OCI-M1 (cell line): ENCODE measurements around the gene LUZP2.

Experiments used
- DNase-seq: peaks from one replicate; lab custom pipeline; 2025; lab: John Stamatoyannopoulos, UW

Gene LUZP2

GRCh38 chr11:24716403-24716802 lies 219.6 kb downstream of the LUZP2 start:
- no peak for DNase-seq

GRCh38 chr11:24723231-24723630 lies 226.4 kb downstream of the LUZP2 start:
- no peak for DNase-seq

GRCh38 chr11:24731554-24731953 lies 234.7 kb downstream of the LUZP2 start:
- DNase-seq: no peak

- no peak for DNase-seq
Measured at GRCh38 chr11:24734742-24735237, 237.9 kb downstream of the LUZP2 start.

DNA sequence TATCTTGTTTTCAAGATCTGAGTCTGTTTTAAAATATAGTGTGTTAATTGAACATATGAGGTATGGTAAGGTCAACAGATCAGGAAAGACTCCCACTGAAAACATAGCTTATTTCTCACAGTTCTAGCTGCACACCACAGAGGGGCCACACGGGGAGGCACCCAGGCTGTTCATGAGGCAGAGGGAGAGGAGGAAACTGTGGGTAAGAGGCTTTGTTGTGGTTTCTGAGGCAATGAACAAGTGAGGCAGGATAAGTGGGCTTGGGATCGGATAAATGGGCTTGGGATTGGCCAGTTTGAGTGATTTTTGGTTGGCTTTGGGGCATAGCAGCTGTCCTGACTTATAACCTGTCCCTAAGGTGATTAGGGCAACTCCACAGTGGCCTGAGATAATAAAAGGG lies 242.1 kb downstream of the LUZP2 start:
- DNase-seq: peak; percentile 53

GRCh38 chr11:24739637-24740036 lies 242.8 kb downstream of the LUZP2 start:
- no peak for DNase-seq

- DNase-seq: no peak
Measured at GRCh38 chr11:24747275-24748251, 250.7 kb downstream of the LUZP2 start.

DNA sequence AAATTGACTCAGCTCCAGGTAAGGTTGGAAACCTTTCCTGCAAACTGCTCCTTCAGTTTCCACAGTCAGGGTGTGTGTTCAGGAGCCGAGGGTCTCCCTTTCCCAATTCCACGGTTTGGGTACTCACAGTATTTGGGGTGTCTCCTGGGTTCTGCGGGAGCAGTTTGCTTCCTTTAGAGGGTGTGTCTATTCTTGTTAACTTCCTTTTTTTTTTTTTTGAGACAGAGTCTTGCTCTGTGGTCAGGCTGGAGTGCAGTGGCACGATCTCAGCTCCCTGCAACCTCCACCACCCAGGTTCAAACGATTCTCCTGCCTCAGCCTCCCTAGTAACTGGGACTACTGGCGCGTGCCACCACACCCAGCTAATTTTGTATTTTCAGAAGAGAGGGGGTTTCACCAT lies 251.4 kb downstream of the LUZP2 start:
- peak; percentile 25 for DNase-seq

GRCh38 chr11:24754406-24754805 lies 257.6 kb downstream of the LUZP2 start:
- DNase-seq: no peak

GRCh38 chr11:24755260-24755839 lies 258.5 kb downstream of the LUZP2 start:
- no peak for DNase-seq

DNA sequence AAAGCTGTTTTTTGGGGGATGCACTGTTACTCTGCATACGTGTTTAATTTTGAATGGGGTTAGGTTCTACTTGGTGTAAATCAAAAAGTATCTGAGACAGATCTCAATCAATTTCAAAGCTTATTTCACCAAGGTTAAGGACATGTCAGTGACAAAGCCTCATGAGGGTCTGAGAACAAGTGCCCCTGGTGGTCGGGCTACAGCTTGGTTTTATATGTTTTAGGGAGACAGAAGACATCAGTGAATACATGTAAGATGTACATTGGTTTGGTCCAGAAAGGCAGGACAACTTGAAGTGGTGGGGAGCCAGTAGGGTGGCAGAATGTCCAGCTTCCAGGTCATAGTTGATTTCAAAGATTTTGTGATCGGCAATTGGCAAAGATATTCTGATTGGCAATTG lies 262.9 kb downstream of the LUZP2 start:
- DNase-seq: no peak

DNA sequence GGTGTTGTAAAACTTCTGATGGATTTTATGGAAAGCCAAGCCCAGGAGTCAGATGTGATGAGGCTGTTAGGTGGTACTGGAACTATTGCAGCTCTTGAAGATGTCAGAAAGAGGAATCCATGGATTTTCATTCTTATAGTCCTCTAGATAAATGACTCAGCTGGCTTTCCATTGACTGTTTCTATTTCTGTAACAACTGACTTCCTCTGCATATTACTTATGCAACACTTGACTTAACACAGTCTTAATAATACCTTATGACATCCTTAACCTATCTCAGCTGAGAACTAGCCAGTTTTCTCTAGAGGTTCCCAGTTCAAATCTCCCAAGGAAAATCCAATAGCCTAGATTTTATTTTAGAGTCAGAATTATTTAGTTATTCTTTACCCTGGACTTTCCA lies 263.8 kb downstream of the LUZP2 start:
- peak; percentile 28 for DNase-seq

GRCh38 chr11:24762076-24762475 lies 265.2 kb downstream of the LUZP2 start:
- DNase-seq: no peak

- no peak for DNase-seq
Measured at GRCh38 chr11:24767411-24767810, 270.6 kb downstream of the LUZP2 start.

DNA sequence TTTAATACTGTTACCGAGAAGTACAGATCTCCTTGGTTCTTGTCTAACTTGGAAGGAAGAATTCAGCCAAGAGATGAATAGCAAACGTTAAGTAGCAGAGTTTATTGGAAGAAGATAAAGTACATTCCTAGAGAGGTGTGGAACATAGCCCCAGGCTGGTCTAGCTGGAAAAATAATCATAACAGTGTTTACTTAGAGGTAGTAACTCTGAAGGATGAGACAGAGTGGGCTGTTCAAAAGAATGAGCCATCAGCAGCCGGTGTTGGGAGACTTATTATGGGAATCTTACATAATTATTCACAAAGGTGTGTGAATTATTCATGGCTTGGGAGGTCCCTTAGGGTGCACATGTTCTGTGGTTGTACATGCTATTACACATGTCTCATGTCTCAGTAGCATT lies 276.5 kb downstream of the LUZP2 start:
- no peak for DNase-seq

DNA sequence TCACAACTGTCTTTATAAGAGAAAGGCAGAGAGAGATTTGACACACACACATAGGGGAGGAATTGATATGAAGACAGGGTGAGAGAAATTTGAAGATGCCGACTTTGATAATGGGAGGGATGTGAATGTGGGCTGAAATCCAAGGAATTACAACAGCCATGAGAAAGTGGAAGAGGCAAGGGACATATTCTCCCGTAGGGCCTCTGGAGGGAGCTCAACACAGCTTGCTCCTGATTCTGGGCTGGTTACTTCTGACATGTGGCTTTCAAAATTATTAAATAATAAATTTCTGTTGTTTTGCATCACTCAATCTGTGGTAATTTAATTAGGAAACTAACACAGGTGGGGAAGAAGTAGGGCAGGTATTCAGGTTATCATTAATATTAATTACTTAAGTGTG lies 282.9 kb downstream of the LUZP2 start:
- no peak for DNase-seq

GRCh38 chr11:24781288-24781687 lies 284.4 kb downstream of the LUZP2 start:
- DNase-seq: peak; percentile 4

DNA sequence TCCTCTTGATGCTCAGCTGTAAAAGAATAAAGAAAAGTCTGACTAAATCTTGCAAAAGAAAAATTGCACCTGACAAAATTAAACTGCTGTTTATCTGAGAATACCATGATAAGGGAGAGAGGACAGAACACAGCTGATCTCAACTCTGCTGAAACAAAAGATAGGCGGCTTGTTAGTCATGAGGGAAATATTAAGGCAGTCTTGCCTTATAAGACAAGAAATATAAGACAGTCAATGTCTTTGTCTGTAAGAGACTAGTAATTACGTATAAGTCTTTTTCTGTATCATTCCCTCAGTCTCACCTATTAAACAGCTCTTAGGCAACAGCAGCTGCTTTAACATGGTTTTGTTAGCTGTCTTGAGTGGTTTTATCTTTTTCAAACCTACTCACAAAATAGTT lies 296.6 kb downstream of the LUZP2 start:
- no peak for DNase-seq

GRCh38 chr11:24794064-24794463 lies 297.2 kb downstream of the LUZP2 start:
- no peak for DNase-seq

DNA sequence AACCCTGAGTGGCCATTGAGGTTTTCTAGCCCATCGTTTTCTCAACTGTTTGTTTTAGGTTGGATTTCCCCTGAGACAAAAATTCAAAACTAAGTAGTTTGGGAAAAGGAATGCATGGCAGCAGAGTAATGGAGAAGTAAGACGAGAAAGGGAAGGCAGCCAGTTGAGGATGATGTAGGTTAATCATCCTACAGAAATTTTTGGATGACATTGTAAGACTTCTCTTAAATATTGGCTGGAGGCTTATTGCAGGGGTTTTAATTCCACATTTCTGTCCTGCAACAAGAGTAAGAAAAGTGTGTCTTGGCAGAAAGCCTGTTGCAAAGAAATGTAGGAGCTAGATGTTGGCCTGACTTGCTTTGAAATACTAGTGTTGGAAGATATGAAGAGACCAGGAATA lies 308.8 kb downstream of the LUZP2 start:
- DNase-seq: no peak

GRCh38 chr11:24808173-24808572 lies 311.3 kb downstream of the LUZP2 start:
- DNase-seq: no peak

DNA sequence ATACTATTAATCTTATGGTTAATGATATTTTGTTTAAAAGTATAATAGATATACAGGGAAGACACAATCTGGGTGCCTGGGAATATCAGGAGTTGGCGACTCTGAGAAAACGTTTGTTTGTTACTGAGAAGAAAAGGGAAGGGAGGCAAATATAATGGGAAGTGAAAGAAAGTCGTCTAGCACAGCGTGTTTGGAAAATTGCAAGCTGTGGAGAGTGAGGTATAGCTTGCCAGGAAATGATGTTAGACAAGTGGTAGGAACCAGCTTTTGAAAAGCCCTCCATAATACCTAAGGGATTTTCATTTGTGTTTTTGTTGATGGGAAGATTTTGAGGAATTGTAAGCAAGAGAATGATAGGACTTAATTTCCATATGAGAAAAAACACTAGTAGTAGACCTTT lies 322.2 kb downstream of the LUZP2 start:
- no peak for DNase-seq

DNA sequence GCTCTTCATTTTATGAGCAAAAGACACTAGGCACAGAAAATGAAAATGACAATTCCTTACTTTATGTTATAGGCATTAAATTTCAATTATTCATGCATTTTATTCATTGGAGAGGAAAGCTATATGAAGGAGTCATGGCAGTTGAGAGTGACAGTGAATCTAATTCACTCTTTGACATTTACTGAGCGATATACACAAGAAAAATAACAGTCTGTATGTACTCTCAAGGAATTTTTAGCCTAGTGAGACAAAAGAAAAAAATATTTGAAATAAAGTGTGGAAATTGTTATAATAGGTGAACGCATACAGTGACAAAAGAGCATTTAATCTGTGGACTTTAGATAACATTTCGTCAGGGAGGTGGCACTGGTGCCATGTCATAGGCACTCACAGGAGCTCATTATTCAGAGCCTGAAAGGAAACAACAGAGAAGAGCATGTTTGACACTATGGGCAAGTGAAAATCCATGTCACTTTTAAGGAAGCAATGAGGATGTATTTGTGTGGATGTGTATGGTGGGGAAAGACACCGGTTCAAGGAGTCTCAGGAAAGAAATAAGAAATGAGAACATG lies 323.1 kb downstream of the LUZP2 start:
- DNase-seq: no peak
